HG03095 (cell line): ENCODE measurements around the gene PHKG2.
A peak's percentile ranks its signal among the peaks of the same experiment; 100 is the strongest.

Experiments used
- ATAC-seq: cut with Tn5 transposase; IDR thresholded peaks from one replicate; pipeline ENCODE4 v1.9.1; 2021; ENCODE audit warnings: moderate library complexity; ENCODE audit not compliant: unreplicated experiment

The PHKG2 gene

DNA sequence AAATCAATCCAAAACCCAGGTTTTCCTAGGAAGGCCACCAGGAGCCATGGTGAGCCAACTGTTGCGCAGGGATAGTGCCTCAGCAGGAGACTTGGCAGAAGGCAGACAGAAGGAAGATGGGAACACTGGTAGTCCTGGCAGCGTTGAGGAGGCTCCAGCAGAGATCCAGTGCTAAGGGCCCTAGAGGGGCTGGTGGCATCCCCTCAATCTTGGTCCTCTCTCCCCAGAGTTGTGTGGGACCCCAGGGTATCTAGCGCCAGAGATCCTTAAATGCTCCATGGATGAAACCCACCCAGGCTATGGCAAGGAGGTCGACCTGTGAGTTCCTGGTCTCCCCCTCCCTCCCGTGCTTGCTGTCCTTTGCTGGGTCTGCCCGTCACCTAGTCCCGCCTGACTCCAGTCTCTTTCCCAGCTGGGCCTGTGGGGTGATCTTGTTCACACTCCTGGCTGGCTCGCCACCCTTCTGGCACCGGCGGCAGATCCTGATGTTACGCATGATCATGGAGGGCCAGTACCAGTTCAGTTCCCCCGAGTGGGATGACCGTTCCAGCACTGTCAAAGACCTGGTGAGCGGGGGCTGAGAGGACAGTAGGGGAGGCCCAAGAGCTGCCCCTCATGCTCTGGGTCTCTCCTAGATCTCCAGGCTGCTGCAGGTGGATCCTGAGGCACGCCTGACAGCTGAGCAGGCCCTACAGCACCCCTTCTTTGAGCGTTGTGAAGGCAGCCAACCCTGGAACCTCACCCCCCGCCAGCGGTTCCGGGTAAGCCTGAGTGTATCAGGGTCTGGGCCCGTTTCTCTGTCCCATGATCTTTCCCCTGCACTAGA lies 7.9 kb downstream of the PHKG2 start:
- no peak for ATAC-seq

DNA sequence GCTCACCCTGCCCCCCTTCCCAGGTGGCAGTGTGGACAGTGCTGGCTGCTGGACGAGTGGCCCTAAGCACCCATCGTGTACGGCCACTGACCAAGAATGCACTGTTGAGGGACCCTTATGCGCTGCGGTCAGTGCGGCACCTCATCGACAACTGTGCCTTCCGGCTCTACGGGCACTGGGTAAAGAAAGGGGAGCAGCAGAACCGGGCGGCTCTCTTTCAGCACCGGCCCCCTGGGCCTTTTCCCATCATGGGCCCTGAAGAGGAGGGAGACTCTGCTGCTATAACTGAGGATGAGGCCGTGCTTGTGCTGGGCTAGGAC lies 8.5 kb downstream of the PHKG2 start:
- no peak for ATAC-seq

GRCh38 chr16:30757316-30757715 lies 9.1 kb downstream of the PHKG2 start:
- no peak for ATAC-seq

DNA sequence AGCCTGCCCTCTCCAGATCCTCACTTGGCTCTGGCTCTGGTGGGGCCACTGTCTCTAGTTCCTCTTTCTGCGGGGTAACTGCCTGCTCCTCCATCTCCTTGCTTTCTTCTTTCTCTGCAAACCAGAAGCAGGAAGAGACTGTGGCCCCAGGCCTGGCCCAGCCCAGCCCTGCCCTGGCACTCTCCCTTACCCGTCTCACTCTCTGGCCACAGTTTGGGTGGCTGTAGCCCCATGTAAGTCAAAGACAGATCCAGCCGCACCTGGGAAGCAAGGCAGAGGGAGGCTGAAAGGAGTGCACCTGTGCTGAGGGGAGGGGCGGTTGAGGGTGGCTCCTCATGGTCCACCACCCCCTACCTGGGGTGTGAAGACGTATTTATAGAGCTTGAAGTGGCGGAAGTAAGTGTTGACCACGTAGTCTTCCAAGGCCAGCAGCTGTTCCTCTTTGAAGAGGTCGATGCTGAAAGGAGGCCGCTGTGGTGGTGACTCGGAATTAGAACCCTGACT lies 10.8 kb downstream of the PHKG2 start:
- no peak for ATAC-seq

GRCh38 chr16:30760001-30760559 lies 11.9 kb downstream of the PHKG2 start:
- ATAC-seq: no peak

- no peak for ATAC-seq
Measured at GRCh38 chr16:30760577-30761426, 12.6 kb downstream of the PHKG2 start.

GRCh38 chr16:30761427-30761927 lies 13.3 kb downstream of the PHKG2 start:
- no peak for ATAC-seq

GRCh38 chr16:30761928-30762902 lies 14.0 kb downstream of the PHKG2 start, which contains the start of the genes CFAP119 and RNF40:
CFAP119 (minus strand) TSS chr16:30762062; CDS start chr16:30761748, 314 bp downstream.
RNF40 (plus strand) TSS chr16:30762322; CDS start chr16:30762546, 224 bp downstream.
- ATAC-seq: peak; percentile 79

- no peak for ATAC-seq
Measured at GRCh38 chr16:30762991-30763725, 14.9 kb downstream of the PHKG2 start.

DNA sequence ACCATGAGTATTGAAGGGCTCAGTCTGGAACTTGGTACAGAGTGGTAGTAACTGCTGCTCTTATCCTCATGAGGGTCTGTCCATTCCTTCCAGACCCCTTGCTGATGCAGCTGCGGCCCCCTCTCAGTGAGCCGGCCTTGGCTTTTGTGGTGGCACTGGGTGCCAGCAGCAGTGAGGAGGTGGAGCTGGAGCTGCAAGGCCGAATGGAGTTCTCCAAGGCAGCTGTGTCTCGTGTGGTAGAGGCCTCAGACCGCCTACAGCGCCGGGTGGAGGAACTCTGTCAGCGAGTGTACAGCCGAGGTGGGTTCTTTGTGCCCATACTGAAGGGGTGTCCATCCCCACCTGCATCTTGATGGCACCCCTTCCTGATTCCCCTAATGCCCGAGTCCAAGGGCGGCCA lies 15.9 kb downstream of the PHKG2 start:
- ATAC-seq: no peak

GRCh38 chr16:30764816-30765465 lies 16.7 kb downstream of the PHKG2 start:
- ATAC-seq: no peak

GRCh38 chr16:30766206-30766932 lies 18.1 kb downstream of the PHKG2 start:
- no peak for ATAC-seq

GRCh38 chr16:30766933-30767284 lies 18.7 kb downstream of the PHKG2 start:
- no peak for ATAC-seq

DNA sequence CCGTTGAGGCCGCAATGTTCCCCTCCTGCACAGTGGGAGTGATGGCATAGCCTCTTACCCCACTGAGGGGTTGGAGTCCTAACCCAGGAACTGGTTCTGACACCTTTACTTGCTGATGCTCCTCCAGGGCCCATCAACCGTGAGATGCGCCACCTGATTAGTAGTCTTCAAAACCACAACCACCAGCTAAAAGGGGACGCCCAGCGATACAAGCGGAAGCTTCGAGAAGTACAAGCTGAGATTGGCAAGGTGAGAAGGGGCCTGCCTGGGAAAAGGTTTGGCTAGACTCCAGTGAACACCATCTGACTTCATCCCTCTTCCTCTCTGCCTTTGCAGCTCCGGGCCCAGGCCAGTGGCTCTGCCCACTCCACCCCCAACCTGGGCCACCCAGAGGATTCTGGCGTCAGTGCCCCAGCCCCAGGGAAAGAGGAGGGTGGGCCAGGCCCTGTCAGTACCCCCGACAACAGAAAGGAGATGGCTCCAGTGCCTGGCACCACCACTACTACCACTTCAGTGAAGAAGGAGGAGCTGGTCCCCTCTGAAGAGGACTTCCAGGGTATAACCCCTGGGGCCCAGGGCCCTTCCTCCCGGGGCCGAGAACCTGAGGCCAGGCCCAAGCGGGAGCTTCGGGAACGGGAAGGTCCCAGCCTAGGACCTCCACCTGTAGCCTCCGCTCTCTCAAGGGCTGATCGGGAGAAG lies 19.7 kb downstream of the PHKG2 start:
- no peak for ATAC-seq

DNA sequence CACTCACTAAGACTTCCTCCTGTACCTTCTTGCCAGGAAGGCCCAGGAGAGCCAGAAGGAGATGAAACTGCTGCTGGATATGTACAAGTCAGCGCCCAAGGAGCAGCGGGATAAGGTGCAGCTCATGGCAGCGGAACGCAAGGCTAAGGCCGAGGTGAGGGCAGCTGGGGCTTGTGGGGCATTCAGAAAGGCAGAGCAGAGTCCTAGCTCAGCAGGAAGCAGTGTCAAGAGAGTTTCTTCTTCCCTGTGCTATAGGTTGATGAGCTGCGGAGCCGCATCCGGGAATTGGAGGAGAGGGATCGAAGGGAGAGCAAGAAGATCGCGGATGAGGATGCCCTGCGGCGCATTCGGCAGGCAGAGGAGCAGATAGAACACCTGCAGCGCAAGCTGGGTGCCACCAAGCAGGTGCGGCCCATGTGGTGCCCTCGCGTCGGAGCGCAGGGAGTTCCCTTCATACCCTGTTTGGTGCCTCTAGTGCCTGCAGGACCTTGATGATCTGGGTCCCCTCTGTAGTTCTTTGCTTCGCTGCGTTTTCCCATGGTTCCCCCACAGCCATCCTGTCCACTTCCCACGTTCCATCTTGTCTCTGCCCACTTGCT lies 20.5 kb downstream of the PHKG2 start:
- no peak for ATAC-seq

DNA sequence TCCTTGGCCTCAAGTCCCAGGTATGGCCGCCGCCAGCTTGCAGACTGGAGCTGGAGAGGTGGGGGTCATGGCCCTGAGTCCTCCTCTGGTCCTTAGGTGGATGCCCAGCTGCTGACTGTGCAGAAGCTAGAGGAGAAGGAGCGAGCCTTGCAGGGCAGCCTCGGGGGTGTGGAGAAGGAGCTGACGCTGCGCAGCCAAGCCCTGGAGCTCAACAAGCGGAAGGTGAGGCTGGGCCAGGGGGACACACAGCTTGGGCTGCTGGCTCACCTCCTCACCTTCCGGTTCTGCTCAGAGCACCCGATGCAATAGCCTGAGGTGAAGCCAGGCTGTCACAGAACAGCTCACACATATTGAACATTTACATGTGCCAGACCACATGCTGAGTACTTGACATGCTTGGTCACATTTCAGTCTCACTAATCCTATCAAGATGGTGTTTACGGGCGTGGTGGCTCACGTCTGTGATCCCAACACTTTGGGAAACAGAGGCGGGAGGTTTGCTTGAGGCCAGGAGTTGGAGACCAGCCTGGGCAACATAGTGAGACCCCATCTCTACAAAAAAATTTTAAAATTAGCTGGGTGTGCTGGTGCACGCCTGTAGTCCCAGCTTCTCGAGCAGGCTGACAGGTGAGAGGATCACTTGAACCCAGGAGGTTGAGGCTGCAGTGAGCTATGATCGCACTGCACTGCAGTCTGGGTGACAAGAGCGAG lies 21.3 kb downstream of the PHKG2 start:
- no peak for ATAC-seq

GRCh38 chr16:30771726-30772125 lies 23.5 kb downstream of the PHKG2 start:
- ATAC-seq: no peak
